ENCODE measurements around the gene C11orf42.

DNA sequence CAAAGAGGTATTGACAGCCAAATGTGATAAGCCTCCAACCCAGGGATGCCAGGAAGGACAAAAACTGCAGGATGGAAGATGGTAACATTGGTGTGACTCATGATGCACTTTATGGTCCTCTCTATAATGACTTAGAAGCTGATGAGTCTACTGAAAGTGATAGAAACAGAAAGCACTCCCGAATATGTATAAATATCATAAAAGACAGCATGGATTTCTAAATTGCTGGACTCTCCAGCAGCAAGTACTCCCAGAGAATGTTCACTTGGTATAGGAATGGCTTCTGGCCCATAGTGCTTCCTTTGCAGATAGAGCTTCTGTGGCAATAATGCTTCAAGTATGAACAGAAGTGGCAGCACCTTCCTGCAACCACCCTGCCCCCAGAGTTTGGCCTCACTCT, 35.1 kb upstream of the C11orf42 start, which contains the start of gene OR52B2:
- no peak for TF ChIP-seq CTCF (IDR thresholded peaks at IDR 0.05; ENCODE audit: borderline replicate concordance, extremely low read depth, low read length, poor library complexity, severe bottlenecking)
- TF ChIP-seq EZH2 (IDR thresholded peaks at IDR 0.05; ENCODE audit: borderline replicate concordance, low read depth, low read length, severe bottlenecking) = no peak

All from DND-41 (cell line).